Islet precursor cell (in vitro differentiated cells): ENCODE results near the gene ACAP3.
"Not testable (repeated sequence)": the region's sequence is repeated elsewhere in the genome, so short reads cannot be mapped to it uniquely, and the experiment has no call there.

Experiments used
- DNase-seq: peaks from one replicate; pipeline ENCODE4 v3.0.0-alpha.2; 2018

ACAP3 gene

GRCh38 chr1:1329304-1330210 is 21.8 kb upstream of the ACAP3 start:
- DNase-seq = no peak

- DNase-seq = no peak
Measured at GRCh38 chr1:1328254-1328653, 20.5 kb upstream of the ACAP3 start.

- no peak for DNase-seq
Measured at GRCh38 chr1:1327291-1327690, 19.6 kb upstream of the ACAP3 start.

GRCh38 chr1:1326075-1326605 is 18.4 kb upstream of the ACAP3 start:
- no peak for DNase-seq

DNA sequence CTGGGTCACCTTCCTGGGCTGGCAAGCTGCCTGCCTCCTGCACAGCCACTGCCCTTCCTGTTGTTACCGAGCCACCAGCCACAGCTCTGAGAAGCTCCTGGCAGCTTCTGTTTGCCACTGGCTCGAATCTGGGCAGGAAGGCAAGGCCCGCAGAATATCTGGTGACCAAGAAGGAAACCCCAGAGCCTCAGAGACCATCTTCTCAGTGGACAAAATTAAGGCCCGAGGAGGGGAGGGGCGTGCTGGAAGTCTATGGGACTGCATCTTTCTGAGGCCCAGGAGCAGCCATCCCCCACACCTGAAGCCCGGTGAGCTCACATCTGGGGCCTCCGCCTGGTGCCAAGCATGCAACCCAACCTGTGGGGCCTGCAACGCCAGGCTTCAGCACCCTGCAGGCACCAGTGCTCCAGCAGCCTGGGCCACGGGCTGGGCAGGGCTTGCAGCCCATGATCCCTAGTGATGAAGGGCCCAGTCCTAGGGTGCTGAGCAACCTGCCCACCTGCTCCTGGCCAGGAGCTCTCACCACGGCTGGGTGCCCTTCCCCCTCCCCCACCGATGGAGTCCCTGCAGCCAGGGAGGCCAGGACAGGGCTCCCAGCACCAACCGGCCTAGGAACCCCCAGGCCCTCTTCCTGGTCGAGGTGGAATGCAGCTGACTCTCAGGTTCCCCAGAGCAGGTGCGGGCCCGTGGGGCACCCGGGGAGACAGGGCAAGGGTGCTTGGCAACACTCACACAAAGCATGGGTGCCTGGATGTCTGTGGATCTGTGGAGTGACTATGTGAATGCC is 17.8 kb upstream of the ACAP3 start:
- DNase-seq = no peak

GRCh38 chr1:1324524-1325287 is 17.0 kb upstream of the ACAP3 start, which contains the start of the genes CPTP and INTS11:
CPTP (plus strand) TSS chr1:1324802; CDS start chr1:1326911, 2,109 bp downstream.
INTS11 (minus strand) TSS chr1:1324660; CDS start chr1:1324608, 52 bp downstream.
- peak; percentile 96 for DNase-seq

DNA sequence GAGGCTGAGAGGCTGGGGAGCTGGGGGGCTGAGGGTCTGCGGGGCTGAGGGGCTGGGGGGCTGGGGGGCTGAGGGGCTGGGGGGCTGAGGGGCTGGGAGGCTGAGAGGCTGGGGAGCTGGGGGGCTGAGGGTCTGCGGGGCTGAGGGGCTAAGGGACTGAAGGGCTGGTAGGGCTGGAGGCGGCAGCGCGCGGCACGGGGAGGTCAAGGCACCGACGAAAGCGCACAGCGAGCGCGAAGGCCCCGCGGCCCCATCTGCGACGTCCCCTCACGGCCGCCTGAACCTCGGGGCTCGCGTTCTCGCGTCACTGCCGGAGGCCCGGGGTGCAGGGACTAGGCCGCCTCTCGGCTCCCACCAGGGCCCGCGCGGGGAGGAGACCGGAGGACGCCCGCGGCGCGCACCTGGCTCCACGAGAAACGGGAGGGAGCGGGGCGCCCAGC is 16.4 kb upstream of the ACAP3 start:
- no peak for DNase-seq

GRCh38 chr1:1322952-1323351 is 15.2 kb upstream of the ACAP3 start:
- no peak for DNase-seq

GRCh38 chr1:1322418-1322817 is 14.7 kb upstream of the ACAP3 start:
- DNase-seq = no peak

GRCh38 chr1:1321477-1321876 is 13.7 kb upstream of the ACAP3 start:
- no peak for DNase-seq

DNA sequence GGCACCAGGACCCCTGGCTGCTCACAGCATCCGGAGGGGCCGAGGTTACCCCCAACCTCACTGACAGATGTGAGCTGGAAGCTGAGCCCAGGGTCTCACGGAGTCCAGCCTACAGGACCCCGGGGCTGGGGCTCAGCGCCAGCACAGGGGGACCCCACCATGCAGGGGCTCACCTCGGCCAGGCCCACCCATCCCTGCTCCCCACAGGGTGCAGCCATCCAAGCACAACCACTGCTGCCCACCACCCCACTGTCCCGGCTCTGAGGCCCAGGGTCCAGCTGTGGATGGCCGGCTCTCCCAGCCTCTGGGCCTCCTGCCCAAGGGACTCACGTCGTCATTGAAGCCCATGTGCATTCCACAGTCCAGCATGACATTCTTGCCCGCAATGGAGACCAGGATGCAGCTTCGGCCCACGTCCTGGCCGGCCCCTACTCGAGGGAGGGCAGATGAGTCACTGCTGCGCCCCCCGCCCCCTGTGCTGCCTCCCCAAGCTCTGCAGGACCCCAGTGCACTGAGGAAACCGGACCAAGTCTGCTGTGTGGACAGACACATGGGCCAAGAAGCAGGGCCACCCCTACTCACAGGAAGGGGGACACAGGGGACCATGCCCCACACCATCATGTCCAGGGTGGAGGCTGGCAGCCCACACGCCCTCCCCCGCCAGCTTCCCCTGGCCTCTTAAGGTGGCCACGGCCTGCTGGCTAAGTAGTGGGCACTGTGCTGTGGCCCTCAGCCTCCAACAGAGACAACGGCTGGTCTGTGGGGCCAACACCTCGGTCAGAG is 13.1 kb upstream of the ACAP3 start:
- DNase-seq = no peak

DNA sequence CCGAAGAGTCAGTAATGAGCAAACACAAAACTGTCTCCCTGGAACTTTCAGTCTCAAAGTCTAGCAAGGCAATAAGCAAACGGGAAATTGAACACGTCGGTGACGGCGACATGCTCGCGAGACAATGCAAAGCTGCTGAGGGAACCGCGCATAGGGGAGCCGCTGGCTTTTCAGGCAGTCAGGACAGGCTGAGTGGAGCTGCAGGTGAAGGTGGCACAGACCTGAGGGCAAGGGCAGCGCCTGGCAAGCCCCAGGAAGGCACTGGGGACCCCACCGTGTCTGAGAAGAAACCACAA is 11.9 kb upstream of the ACAP3 start:
- DNase-seq = no peak

- no peak for DNase-seq
Measured at GRCh38 chr1:1318777-1319645, 11.3 kb upstream of the ACAP3 start.

DNA sequence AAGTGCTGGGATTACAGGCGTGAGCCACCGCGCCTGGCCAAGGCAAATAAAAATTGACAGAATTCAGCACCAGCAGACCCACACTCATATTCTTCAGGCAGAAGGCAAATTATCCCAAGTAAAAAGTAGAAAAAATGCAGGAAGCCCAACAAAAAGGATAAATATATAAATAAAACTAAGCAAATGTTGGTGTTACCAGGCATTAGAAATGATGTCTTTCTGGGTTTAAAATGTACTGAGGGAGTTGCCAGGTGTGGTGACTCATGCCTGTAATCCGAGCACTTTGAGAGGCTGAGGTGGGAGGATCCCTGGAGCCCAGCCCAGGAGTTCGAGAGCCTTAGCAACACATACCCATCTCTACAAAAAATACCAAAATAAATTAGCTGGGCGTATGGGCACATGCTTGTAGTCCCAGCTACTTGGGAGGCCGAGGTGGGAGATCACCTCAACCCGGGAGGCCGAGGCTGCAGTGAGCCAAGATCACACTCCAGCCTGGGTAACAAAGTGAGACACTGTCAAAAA is 10.5 kb upstream of the ACAP3 start:
- peak; percentile 83 for DNase-seq

DNA sequence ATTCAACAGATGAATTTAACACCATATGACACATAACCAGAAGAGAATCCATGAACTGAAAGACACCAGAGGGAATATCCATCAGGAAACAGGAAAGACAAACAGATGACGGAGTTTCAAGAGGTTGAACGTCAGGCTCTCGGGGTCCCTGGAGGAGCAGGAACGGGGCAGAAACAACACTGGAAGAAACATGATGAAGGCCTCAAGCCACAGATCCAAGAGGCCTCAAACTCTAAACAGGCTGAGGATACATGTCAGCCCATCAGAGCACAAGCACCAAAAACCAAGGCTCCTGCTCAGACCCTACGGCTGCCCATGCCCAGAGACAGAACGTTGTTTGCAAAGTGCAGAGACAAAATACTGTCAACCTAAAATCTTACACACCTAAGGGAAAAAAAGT is 9.7 kb upstream of the ACAP3 start:
- DNase-seq = no peak

- not testable (repeated sequence) for DNase-seq
Measured at GRCh38 chr1:1316199-1316598, 8.5 kb upstream of the ACAP3 start.

- no peak for DNase-seq
Measured at GRCh38 chr1:1315435-1315954, 7.8 kb upstream of the ACAP3 start.

GRCh38 chr1:1314678-1315335 is 7.1 kb upstream of the ACAP3 start:
- DNase-seq = no peak

- no peak for DNase-seq
Measured at GRCh38 chr1:1314237-1314586, 6.5 kb upstream of the ACAP3 start.
